ENCODE data around the gene PALLD. TPM values are rescaled to one million over a fixed set of nuclear protein-coding genes. Genes with fewer than 3 reads are reported as not detected.

PALLD gene
- total RNA-seq, 2 experiments from 2014 or later, result 2.4 to 2.8 TPM

DNA sequence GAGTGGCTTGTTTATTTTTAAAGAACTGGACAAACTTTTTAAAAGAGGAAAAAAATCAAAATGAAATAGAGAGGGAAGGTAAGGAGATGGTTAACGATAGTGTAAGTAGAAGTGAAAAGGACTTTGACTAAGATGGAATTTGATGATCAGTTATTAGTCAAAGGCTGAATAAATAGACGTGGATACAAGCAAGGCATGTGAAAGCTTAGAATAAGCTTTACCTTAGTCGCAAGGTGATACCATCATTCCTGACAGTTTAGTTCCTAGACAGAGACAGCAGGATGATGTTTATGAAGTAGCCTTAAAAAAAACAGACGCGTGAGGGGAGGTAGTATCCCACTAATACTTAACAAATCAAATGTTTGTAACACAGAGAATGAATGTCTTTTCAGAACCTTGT, 97.3 kb downstream of the PALLD start:
- no peak for DNase-seq
- Mint-ChIP-seq H3K4me1 (no peaks in the 10 kb centered on the region), H3K27ac (no peak overlapping the region), H3K4me3 (no peak overlapping the region), H3K36me3 (ENCODE audit: low read depth) (no peaks in the 10 kb centered on the region), H3K9me3 (no peaks in the 10 kb centered on the region), H3K27me3 (peaks cover 4% of the 10 kb centered on the region)
- ChIA-PET POLR2A (no interaction called here), CTCF (no interaction called here)

GRCh38 chr4:168598191-168598590, 101.3 kb downstream of the PALLD start:
- no peak for DNase-seq
- Mint-ChIP-seq H3K27ac (no peak overlapping the region), H3K4me3 (no peak overlapping the region), H3K4me1 (no peaks in the 10 kb centered on the region), H3K36me3 (ENCODE audit: low read depth) (no peaks in the 10 kb centered on the region), H3K27me3 (peaks cover 7% of the 10 kb centered on the region), H3K9me3 (no peaks in the 10 kb centered on the region)
- ChIA-PET CTCF (no interaction called here), POLR2A (no interaction called here)

- Mint-ChIP-seq H3K9me3 (no peaks in the 10 kb centered on the region), H3K36me3 (ENCODE audit: low read depth) (no peaks in the 10 kb centered on the region), H3K27ac (no peak overlapping the region), H3K4me3 (no peak overlapping the region), H3K27me3 (peaks cover 7% of the 10 kb centered on the region), H3K4me1 (no peaks in the 10 kb centered on the region)
- ChIA-PET POLR2A (no interaction called here), CTCF (interaction anchor here (0.5 kb wide), 1 partner anchor 46 kb away, joined by 5 read pairs; no protein-coding TSS in a partner anchor)
- DNase-seq, result no peak
Measured at GRCh38 chr4:168600796-168601583, 104.1 kb downstream of the PALLD start.

DNA sequence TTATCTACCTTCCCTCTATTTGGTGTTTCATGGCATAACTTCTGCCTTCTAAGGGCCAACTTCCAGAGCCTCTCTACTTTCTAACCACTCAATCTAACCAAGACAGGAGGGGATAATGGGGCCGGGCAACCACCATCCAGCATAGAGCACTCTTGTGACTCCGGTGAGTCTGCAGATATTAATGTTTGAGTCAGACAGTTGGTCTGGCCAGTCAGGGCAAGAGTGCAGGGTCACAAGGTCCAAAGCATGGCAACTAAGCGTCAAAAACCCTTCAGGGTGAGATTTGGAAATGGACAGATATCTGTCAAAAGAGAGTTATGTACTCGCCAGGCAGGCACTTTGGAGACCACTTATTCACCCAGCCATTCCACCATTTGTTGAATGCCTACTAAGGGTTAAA, 105.0 kb downstream of the PALLD start:
- Mint-ChIP-seq H3K27ac (no peak overlapping the region), H3K9me3 (no peaks in the 10 kb centered on the region), H3K36me3 (ENCODE audit: low read depth) (no peaks in the 10 kb centered on the region), H3K4me1 (no peaks in the 10 kb centered on the region), H3K27me3 (peaks cover 7% of the 10 kb centered on the region), H3K4me3 (no peak overlapping the region)
- DNase-seq, result no peak
- ChIA-PET POLR2A (no interaction called here), CTCF (no interaction called here)

DNA sequence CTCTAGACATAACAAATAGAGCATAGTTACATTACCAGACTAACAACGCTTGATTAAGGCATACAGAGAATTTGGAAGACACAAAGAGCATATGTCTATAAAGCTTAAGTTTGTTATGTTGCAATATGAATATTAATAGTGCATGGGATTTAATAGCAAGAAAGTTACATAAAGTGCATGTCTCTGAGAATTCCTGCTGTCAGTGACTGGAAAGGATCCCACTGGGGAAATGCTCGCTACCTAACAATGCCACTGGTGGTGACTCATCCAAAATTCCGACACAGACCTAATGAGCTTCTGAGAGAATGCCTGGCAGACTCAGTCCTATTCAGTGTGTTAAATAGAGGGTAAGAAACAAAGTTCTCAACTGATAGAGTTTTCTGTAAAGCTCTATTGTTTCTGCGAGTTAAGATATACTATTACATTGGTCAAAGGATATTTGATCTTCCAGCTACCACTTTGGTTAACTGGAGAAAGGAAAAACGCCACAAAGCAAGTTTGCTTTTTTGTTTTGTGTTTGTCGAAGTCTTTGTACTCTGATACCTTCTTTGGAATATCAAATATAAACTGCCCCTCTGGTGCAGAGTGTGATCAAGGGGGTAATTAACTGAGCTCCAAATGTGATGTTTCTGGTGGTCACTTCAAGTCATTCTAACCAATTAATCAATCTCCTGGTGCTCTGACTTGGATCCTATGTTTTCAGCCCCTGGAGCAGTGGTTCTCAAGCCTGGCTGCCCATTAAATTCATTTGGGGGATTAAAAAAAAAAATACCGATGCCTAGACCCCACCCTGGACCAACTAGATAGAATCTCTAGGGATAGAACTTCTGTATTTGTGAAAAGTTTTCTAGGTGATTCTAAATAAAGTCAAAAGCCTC, 107.9 kb downstream of the PALLD start:
- Mint-ChIP-seq H3K36me3 (ENCODE audit: low read depth) (no peaks in the 10 kb centered on the region), H3K9me3 (no peaks in the 10 kb centered on the region), H3K4me1 (no peaks in the 10 kb centered on the region), H3K27me3 (peaks cover 3% of the 10 kb centered on the region), H3K4me3 (no peak overlapping the region), H3K27ac (no peak overlapping the region)
- DNase-seq, result no peak
- ChIA-PET POLR2A (no interaction called here), CTCF (interaction anchor here (0.5 kb wide), 1 partner anchor 21 kb away, joined by 3 read pairs; no protein-coding TSS in a partner anchor)

GRCh38 chr4:168605411-168605810, 108.6 kb downstream of the PALLD start:
- Mint-ChIP-seq H3K27ac (no peak overlapping the region), H3K27me3 (peaks cover 3% of the 10 kb centered on the region), H3K4me3 (no peak overlapping the region), H3K4me1 (no peaks in the 10 kb centered on the region), H3K36me3 (ENCODE audit: low read depth) (no peaks in the 10 kb centered on the region), H3K9me3 (no peaks in the 10 kb centered on the region)
- DNase-seq, result no peak
- ChIA-PET POLR2A (no interaction called here), CTCF (no interaction called here)

- POLR2A ChIA-PET, result no interaction called here
- CTCF ChIA-PET, result no interaction called here
- Mint-ChIP-seq H3K4me3 (no peak overlapping the region), H3K36me3 (ENCODE audit: low read depth) (no peaks in the 10 kb centered on the region), H3K27ac (no peak overlapping the region), H3K9me3 (no peaks in the 10 kb centered on the region), H3K27me3 (peaks cover 5% of the 10 kb centered on the region), H3K4me1 (no peaks in the 10 kb centered on the region)
- no peak for DNase-seq
Measured at GRCh38 chr4:168607215-168607614, 110.4 kb downstream of the PALLD start.

DNA sequence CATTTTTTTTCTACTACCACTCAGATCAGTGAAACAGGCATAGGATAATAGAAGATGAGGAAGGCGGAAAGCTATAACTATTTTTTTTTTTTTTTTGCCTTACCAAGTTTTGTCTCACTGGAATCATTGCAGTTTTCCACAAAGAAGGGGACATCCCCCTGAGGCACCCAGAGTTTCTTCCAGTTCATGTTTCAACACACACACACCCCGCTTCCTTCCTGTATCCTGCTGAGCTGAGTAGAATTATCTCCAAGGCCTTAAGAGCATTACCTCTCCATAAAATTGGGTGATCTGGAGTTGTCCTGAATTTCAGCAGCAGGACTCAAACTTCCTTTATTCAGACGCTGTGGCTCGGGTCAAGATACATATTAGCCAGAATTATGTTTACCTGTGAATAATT, 111.9 kb downstream of the PALLD start:
- H3K27ac Mint-ChIP-seq, result no peak overlapping the region
- CTCF ChIA-PET, result interaction anchor here (0.8 kb wide), 1 partner anchor 11 kb away, joined by 3 read pairs; no protein-coding TSS in a partner anchor

GRCh38 chr4:168609369-168609768, 112.5 kb downstream of the PALLD start:
- H3K9me3 Mint-ChIP-seq, result no peaks in the 10 kb centered on the region
- peaks cover 11% of the 10 kb centered on the region for H3K27me3 Mint-ChIP-seq
- DNase-seq, result no peak
- H3K4me3 Mint-ChIP-seq, result no peak overlapping the region
- H3K4me1 Mint-ChIP-seq, result no peaks in the 10 kb centered on the region
- no peaks in the 10 kb centered on the region for H3K36me3 Mint-ChIP-seq (ENCODE audit: low read depth)
- ChIA-PET CTCF (interaction anchor here (0.8 kb wide), 1 partner anchor 10 kb away, joined by 3 read pairs; no protein-coding TSS in a partner anchor), POLR2A (no interaction called here)
- H3K27ac Mint-ChIP-seq, result no peak overlapping the region

More for the DNA sequence above, 111.9 kb downstream of the PALLD start:
- Mint-ChIP-seq H3K4me1 (no peaks in the 10 kb centered on the region), H3K9me3 (no peaks in the 10 kb centered on the region), H3K4me3 (no peak overlapping the region), H3K27me3 (peaks cover 11% of the 10 kb centered on the region), H3K36me3 (ENCODE audit: low read depth) (no peaks in the 10 kb centered on the region)
- DNase-seq, result no peak
- POLR2A ChIA-PET, result no interaction called here

GRCh38 chr4:168610911-168611530, 114.2 kb downstream of the PALLD start:
- no peak overlapping the region for H3K4me3 Mint-ChIP-seq
- ChIA-PET POLR2A (no interaction called here), CTCF (no interaction called here)
- no peak for DNase-seq
- no peaks in the 10 kb centered on the region for H3K4me1 Mint-ChIP-seq
- no peaks in the 10 kb centered on the region for H3K36me3 Mint-ChIP-seq (ENCODE audit: low read depth)
- H3K9me3 Mint-ChIP-seq, result no peaks in the 10 kb centered on the region
- H3K27ac Mint-ChIP-seq, result no peak overlapping the region
- H3K27me3 Mint-ChIP-seq, result peaks cover 16% of the 10 kb centered on the region

DNA sequence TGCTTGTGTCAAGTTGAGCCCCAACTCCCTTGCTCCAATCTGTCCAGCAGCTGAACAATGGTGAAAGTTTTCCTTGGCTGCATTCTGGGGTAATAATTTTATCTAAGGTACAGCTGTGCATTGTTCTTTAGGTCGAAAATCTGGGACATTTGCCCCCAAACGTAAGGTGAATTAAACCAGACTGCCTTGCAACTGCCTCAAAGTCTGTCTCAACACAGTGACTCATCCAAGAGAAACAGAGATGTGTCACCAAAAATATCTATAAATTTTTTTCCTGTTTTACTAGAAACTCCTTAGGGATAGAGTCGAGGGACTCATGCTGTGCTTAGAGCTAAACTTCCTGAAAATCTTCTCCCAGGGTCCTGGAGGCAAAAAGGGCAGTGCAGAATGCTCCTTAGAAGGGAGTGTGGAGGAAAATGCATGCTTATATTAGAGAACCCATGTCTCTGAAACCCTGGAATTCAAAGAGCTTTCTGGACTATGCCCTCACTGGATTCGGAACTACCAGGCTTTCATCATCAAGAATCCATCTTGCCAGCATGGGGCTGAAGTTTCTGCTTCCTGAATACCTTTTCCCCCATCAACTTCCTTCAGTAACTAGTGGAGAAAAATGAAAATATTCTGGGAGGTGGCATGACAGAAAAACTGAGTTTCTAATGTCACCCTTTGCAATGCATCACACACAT, 115.7 kb downstream of the PALLD start:
- CTCF ChIA-PET, result no interaction called here
- H3K4me3 Mint-ChIP-seq, result no peak overlapping the region
- DNase-seq, result no peak
- H3K4me1 Mint-ChIP-seq, result no peaks in the 10 kb centered on the region
- H3K36me3 Mint-ChIP-seq (ENCODE audit: low read depth), result no peaks in the 10 kb centered on the region
- no peak overlapping the region for H3K27ac Mint-ChIP-seq
- peaks cover 21% of the 10 kb centered on the region for H3K27me3 Mint-ChIP-seq
- POLR2A ChIA-PET, result no interaction called here
- no peaks in the 10 kb centered on the region for H3K9me3 Mint-ChIP-seq

DNA sequence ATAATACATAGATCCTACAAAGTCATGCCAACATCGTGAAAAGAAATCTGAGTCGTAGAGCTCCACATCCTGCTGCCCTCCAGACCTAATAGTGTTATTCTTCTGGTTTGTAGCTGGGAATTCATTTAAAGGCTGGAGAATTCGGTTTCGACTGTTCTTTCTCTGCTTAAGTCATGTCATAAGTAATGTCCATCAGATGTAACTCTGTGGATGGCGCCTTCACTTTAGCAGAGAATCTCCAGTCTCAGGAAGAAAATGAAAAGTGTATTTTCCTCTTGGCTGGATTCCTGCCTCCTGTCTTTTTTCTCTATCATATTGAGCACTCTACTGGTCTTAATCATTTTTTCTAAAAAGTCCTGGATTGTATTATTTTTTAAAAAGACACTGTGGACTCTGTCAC, 117.0 kb downstream of the PALLD start:
- H3K36me3 Mint-ChIP-seq (ENCODE audit: low read depth), result no peaks in the 10 kb centered on the region
- CTCF ChIA-PET, result interaction anchor here (0.6 kb wide), 1 partner anchor 716 kb away, joined by 3 read pairs; no protein-coding TSS in a partner anchor
- POLR2A ChIA-PET, result no interaction called here
- no peak for DNase-seq
- H3K27ac Mint-ChIP-seq, result no peak overlapping the region
- H3K9me3 Mint-ChIP-seq, result no peaks in the 10 kb centered on the region
- H3K4me3 Mint-ChIP-seq, result no peak overlapping the region
- no peaks in the 10 kb centered on the region for H3K4me1 Mint-ChIP-seq
- H3K27me3 Mint-ChIP-seq, result peaks cover 21% of the 10 kb centered on the region

Data from activated CD4-positive, alpha-beta T cell treated with anti-CD3 and anti-CD28 coated beads, Interleukin-2, amount 10 ng/mL, durations not matched to agents 7 days and 5 days (primary cell).